Stimulated activated CD4-positive, alpha-beta T cell treated with anti-CD3 and anti-CD28 coated beads, TNF-alpha, amount 100 ng/mL, for 4 hours (primary cell): ENCODE measurements around the gene NAV2.
"Not testable (repeated sequence)": the region's sequence is repeated elsewhere in the genome, so short reads cannot be mapped to it uniquely, and the experiment has no call there.

ENCODE experiments used
- DNase-seq, 3 experiments: peaks; one replicate each; pipeline ENCODE4 v3.0.0-alpha.2; 2020; ENCODE audit warnings: low read depth in 3 of 3

Gene NAV2

DNA sequence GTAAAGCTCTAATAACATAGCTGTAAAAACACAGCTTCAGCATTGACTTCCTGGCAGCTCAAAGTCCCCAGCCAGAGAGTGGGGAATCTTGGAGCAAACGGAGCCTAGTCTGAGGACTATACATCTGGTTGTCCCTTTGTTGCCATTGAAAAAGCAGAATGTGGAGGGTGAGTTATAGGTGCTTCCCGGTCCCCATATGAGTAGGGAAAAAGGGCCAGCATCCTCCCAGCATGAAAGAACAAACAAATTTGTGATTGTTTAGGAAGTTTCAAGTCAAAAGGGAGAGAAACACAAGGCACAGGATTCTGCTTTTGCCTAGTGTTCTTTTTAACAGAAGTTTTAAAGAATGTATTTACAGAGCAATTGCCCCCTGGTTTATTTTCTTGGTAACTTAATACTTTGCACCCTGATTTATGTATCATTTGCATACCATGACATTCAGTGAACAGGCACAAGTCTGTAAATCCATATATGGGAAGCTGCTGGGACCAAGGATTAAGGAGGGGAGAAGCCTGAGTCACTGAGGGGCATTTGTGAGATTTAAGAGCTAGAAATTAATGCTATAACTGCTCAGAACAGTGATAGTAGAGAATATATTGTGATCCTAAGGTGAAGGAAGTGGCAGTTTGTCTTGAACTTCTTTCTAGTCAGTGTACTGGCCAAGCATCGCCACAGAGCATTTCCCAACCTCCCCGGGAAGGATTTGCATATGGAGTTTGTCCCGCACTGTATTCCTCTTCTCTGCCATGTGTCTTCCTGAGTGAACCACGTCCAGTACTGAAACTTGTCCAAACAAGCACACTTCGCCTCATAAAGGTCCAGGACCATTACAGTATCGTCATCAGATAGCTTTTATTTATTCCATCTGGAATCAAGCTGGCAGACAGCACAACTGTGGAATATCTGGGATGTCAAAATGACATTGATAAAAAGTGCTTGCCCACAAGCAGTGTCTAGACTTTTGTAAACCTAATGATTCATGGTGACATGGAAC lies 344.6 kb downstream of the NAV2 start:
- DNase-seq: no peak

DNA sequence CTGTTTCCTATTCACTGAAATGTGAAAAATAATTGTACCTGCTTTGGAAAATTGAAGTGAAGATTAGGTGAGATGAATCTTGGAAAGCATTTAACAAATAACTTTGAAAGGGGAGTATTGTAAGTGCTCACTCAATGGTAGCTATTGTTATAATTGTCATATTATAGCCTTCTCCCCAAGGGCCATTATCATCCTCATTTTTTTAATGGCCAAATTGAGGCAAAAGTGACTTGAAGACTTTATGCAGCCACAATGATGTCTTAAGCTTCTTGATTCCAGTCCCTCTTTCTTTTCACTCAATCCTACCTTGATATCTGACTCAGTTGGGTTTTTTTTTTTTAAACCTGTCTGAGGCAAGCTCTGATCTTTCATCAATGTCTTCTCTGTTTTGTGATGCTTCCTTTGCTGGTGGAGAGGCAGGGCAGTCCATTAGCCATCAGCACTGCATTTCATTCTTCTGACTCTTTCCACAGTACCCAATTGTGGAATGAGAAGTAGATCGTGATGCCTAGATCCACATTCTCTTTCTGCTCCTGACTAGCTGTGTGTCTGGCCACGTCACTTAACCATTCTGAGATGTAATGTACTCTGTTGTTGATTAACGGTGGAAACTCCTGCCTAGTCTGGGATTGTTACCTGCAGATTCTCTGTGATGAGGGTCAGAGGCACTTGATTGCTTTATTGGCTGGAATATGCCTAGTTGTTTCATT lies 346.3 kb downstream of the NAV2 start:
- no peak for DNase-seq

DNA sequence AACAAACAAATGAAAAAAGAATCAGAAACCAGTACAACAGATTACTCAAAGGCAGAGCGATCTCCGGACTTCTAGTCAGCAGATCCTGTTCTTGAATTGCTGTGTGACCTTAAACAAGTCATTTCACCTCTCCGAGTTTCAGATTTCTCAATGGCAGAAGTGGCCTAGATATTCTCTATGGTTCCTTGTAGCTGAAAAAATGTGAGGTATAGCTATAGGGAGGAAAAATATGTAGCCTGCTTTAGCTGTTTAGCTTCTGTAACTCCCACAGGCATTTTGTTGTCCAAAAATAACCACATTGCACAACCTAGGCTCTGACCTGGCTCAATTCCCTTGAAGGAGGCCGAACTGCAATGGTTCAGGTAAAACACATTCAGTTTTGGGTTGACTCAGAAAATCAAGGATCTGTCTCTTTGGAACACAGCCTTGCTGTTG lies 347.0 kb downstream of the NAV2 start:
- DNase-seq: no peak

DNA sequence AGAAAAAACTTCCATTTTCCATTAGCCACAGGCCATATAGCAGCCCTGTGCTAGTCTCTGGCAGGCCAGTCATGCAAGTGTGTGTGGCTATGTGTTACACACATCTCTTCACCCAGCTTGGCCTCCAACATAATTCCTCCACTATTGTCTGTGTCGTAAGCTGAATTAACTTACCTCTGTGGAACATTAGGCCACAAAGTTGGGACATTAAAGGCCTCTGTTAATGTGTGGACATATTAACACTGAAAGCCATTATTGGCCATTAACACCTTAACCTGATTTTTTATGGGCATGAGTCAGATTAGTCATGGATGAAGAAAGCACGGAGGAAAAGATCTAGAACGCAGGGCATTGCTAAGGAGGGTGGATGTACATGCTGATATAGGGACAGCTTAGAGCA lies 347.5 kb downstream of the NAV2 start:
- no peak for DNase-seq

DNA sequence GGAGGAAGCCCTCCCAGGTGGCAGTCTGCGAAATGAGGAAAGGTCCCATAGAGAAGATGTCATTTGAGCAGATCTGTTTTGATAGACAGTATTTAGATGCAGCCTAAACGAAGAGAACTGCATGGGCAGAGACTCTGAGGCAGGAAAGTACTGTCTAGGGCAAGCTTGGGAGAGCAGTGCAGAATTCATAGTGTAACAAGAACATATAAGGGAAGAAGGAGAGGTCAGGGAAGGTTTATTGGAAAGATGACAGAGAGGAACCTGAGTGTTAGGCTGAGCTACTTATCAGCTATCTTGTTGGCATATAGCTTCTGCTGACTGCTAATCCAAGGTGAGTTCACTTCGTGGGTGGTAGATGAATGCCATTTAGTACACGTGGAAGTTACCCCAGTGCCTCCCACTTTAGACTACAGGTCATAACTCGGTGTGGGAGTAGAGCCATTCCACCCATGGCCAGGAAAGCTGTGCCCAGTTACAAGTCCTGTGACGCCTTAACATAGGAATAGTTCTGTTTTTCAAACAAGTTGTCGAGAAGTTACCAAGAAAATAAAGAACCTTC lies 348.1 kb downstream of the NAV2 start:
- DNase-seq: no peak

DNA sequence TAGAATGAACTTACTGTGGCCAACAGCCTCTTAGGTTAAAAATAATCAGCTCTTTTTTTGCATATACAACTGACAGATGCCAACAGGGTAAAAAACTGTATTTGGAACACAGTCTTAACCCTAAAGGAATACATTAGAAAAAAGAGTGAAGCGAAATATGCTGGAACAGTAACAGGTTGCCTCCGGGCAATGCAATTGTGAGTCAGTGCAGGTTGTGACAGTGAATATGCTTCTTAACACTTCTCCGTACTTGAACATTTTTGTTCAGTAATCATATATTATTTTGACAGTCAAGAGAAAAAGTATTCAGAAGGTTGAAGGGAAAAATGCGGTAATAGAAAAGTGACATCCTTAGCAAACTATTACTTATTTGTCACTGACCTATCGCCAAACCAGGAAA lies 349.1 kb downstream of the NAV2 start:
- no peak for DNase-seq

DNA sequence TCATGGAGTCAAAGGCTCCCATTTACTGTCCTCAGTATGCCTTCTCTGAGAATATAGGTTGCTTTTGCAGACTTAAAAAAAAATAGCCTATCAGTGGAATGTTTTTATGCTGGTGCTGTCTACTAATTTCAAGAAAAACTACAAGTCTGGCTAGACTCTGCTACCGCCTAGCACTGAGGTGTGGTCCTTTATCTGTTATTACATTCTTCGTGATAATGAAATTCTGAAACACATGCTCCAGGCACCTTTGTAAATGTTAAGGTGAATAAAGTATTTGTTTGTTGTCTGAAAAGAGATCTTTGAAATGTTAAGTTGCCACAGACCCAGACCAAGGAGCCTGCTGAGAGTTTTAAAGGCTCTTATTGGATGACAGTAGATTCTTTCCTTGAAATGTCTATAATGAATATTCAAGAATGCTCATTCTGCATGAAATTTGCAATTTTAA lies 352.3 kb downstream of the NAV2 start:
- DNase-seq: no peak

DNA sequence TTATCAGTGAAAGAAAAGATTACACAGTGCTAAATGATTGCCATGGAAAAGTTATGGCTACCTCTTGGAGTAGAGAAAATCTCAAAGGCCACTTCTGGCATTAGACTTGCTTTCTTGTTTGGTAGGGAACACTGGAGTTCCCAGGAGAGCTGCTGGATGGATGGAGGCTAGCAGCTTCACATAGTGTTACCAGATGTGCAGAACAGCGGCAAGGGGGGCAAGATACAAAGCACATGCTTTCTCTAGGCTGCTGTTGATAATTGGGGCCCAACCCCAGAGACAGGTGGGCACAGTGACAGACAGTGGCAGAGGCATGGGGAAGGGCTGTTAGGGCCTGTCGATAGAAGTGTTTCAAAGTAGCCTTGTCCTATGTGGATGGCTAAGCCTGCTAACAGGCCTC lies 352.8 kb downstream of the NAV2 start:
- no peak for DNase-seq

DNA sequence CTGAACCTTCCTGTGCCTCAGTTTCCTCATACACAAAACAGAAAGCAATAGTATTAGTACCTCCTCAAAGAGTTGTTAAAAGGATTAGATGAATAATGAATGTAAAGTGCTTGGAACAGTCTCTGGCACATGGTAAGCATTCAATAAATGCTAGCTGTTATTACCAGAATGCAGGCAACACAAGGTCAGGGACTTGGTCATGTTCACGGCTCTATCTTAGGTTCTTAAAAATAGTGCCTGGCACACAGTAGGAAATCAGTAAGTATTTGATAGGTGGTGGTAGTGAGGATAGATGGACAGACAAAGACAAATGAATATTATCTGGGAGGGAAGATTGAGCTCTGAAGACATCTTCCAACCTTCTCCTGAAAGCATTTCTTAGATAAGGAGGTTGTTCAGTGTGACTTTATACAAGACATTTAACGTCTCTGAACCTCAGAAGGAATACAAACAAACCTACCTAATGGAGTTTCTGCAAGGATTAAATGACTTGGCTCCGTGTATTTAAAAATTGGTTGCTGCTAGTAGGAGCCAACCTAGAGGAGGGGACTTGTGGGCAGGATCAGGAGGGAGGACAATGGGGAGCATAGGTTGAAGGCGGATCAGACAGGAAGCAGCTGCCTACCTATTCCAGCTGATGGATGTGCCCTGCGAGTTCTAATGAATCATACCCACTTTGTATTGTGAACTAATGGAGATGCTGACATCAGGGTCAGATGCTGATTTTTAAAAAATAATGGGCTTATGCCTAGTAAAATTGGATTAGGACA lies 353.6 kb downstream of the NAV2 start:
- DNase-seq: no peak

DNA sequence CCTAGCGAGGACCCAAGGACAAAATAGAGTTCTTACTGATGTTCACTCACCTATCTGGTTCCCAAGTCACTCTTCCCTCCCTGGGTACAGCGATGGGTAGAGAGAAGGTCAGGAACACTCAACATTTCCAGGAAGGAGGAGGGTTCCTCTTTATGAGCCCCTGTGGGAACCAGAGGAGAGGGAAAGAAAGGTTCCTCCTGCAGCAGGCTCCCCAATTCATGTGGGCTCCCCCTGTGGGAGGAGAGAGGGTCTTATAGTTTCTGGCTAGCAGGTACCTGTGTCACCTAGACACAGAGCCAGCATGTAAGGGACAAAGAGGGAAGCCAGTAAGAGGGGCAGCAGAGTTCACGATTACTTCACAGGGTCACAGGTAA lies 354.1 kb downstream of the NAV2 start:
- no peak for DNase-seq

DNA sequence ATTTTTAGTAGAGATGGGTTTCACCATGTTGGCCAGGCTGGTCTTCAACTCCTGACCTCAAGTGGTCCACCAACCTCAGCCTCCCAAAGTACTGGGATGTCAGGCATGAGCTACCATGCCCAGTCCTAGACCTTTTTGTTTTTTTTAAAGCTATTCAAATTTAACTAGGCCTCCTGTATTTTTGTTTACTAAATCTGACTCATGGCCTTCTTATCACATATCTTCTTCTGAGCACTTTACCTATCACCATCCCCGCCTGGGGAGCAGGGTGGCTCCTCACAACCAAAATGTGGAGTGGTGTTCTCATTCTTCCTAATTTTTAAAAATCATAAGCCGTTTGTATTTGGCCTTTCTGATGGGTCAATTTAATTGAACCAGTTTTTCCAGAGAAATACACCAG lies 355.0 kb downstream of the NAV2 start:
- DNase-seq: no peak

DNA sequence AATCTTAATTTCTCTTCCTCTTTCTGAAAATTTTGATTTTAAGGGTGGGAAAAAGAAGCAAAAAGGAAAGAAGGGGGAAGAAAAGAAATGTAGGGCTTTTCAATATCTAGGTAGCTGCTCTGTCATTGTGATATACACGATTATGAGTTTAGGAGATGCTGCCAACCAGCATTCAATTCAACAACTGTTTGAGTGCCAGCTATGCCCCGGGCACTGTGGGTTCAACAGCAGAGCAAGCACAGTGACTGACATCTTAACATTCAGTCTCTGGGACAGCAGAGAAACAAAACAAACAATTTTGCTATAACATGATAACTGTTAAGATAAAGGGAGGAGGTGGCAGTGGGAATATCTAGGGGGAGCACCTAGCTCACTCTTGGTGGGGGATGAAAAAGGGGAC lies 356.1 kb downstream of the NAV2 start:
- DNase-seq: no peak

DNA sequence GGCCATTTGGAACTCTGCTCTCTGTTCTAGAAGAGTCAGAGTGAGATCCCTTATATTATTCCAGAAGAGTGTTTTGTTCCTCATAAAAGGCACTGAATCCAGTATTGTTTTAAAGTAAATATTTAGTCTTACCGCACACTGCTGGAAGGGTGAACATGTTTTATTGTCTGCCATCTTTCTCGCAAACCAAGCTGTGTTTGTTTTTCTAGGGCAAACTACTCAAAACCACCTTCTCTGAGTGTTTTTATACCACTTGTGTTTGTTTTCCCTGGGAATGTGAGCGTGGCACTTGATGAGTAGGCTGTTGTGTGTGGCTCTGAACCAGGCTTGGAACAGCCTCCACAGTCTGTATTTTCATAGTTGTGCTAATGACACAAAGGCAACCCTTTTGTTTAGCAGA lies 357.8 kb downstream of the NAV2 start:
- no peak for DNase-seq

DNA sequence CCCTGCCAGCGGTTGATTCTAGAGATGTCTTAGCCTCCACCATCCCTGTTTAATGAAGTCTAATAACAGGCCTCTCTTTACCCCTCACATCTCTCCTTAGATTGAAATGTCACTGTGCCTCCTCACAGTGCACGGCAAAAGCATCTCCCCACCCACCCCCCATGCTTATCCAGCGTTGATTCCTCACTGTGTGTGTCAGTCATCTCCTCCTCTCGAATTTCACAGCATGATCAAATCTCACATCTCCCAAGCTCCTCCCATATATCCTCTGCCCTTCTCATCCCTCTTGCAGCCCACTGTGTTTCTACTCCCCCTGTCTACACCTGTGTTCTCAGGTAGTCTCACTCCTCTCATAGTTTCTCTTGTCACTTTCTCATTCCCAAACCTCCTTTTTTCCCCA lies 363.0 kb downstream of the NAV2 start:
- no peak for DNase-seq

DNA sequence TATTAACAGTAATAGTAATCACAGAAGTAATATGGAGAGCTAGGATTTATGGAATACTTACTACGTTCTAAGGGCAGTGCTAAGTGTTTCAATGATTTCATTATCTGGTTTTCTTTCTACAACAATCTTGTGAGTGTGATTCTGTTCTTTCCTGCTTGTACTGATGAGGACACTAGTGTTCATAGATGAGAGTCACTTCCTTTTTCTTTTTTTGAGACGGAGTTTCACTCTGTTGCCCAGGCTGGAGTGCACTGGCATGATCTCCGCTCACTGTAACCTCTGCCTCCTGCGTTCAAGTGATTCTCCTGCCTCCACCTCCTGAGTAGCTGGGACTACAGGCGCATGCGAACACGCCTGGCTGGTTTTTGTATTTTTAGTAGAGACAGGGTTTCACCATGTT lies 366.2 kb downstream of the NAV2 start:
- no peak for DNase-seq

DNA sequence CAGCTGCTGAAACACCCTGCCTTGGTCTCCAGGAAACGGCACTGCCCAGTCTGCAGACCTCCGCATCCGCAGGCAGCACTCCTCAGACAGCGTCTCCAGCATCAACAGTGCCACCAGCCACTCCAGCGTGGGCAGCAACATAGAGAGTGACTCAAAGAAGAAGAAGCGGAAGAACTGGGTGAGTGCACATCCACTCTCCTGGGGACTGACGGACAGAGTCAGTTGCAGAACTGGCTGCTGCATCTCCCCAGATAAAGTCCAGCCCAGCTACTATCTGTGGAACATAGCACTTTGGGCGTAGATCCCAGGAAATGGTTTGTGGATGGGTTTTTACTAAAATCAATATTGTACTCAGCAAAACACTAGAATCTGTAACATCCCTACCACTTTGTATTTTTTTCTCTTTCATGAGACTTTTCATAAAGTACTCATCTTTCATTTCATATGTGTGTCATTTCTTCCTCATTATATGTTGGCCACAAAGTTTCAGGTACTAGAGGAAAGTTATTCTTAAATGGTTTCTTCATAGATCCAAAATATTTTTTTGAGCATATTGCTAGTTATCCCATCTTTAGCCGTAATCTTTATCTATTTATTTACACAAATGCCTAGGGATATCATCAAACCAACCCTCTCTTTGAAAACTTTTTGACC lies 367.5 kb downstream of the NAV2 start:
- no peak for DNase-seq

DNA sequence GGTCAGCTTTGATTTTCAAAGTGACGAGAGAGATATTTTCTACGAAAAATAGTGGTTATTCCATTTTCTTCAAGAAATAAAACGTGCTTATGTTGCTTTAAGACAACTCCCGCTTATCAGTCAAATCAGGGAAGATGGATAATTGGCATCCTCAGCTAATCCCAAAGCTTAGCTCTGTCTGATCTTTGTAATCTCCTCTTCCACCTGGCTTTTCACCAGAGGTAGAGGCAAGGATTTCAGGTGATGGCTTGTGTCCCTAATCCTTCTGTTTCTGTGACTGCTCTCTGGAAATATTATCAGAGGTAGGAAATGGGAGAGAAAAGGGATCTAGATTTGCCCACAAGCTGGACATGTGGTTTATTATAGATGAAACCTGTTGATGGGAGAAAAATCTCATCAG lies 368.7 kb downstream of the NAV2 start:
- no peak for DNase-seq

DNA sequence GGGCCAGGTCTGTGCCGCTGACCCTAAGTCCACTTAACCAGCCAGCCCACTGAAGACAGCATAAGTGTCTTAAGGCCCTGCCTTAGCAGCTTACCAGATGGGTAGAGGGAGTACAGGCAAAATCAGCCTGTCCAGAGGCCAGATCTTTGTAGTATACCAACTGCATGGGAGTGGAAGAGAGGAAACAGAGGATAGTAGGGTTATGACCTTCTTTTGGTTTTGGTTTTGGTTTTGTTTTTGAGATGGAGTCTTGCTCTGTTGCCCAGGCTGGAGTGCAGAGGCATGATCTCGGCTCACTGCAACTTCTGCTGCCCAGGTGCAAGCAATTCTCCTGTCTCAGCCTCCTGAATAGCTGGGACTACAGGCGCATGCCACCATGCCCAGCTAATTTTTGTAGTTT lies 371.2 kb downstream of the NAV2 start:
- not testable (repeated sequence) for DNase-seq

DNA sequence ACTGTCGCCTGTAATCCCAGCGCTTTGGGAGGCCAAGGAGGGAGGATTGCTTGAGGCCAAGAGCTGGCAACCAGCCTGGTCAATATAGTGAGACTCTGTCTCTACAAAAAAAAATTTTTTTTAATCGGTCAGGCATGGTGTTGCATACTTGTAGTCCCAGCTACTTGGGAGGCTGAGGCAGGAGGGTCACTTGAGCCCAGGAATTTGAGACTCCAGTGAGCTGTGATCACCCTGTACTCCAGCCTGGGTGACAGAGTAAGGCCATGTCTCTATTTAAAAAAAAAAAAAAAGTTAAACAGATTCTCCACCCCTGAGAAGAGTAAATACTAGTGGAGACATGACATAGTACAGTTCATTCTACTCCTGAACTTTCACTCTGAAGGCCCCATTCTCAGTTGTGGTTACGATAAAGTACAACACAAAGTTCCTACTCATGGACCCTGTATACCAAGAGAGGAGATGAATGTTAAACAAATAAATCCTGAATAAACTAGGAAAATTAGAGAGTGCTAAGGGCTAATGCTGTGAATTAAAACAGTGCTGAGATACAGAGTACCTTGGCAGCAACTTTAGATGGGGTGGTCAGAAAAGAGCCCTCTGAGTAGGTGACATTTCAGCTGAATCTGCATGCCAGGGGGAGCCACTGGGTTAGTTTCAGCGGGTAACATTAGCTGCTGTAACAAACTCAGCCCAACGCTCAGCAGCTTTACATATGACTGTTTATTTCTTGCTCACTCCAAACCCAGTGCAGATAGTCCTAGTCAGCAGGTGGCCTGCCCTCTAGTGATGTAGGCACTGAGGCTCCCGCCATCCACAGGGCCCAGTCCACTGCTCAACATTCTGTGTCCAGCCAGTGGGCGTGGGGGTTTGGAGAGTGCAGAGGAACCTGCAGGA lies 372.5 kb downstream of the NAV2 start:
- no peak for DNase-seq

DNA sequence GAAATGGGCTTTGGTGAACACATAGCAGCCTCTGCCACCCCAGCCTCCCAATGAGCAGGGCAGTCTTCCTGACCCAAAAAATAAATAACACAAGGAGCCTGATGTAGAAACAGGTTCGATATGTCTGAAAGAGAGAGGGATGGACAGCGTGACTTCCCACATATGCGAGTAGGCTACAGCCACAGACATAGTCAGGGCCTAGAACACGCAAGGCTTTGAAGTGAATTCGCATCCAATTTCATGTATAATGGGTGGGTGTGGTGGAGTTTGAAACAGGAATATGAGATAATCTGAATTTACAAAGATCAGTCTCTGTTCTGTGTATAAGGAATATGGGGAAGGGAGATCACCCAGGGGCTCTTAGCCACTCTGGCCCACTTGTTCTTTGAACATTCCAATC lies 373.3 kb downstream of the NAV2 start:
- DNase-seq: no peak
